Gastroesophageal sphincter (tissue), 4 donors: ENCODE measurements around the gene ANKHD1. TPM values are rescaled to one million over a fixed set of nuclear protein-coding genes. Genes with fewer than 3 reads are reported as not detected.

Experiments used
- small RNA-seq, 4 donors: library from RNA; depleted of rRNA; stranded (forward); fragments of <200 nt; gene quantifications; one replicate each; pipeline ENCODE3, GENCODE V24; 2016
- total RNA-seq, 4 donors: library from RNA; depleted of rRNA; stranded (reverse); fragments of >200 nt; gene quantifications; one replicate each; pipeline ENCODE4 v1.1.0, GENCODE V29; 2016

Gene ANKHD1
- total RNA-seq, 4 donors from 2014 or later = 52.7 to 156 (median 84.5) TPM

Small RNA genes within 50 kb of the gene (small RNA-seq; reads per million reads assigned to genes)
- gene RF00279 = 0 reads per million in 4 donors
- gene RF00443 = 0 reads per million in 4 donors
- gene RNU4-14P = 0 reads per million in 4 donors

Other genes with a start within 250 kb of the ANKHD1 start
- 100 to 1,000 TPM in 1 of 4 donors, 10 to 100 TPM in 3; 41.6 to 102 (median 62.3) TPM for gene CYSTM1, start 226.6 kb upstream of the ANKHD1 start, total RNA-seq
- 10 to 100 TPM; 66.1 to 99.7 (median 92.8) TPM for gene PFDN1, start 98.7 kb upstream of the ANKHD1 start, total RNA-seq
- 10 to 100 TPM in 1 of 4 donors, 1 to 10 TPM in 3; 4.7 to 17.4 (median 6.6) TPM for gene HBEGF, start 55.2 kb upstream of the ANKHD1 start, total RNA-seq
- gene SLC4A9, start 41.6 kb upstream of the ANKHD1 start, total RNA-seq = not detected
- gene EIF4EBP3, start 145.8 kb downstream of the ANKHD1 start, total RNA-seq = 10 to 100 TPM in 2 of 4 donors, 1 to 10 TPM in 2; 1.8 to 21.5 (median 11.2) TPM
- gene SRA1, start 155.6 kb downstream of the ANKHD1 start, total RNA-seq = 10 to 100 TPM; 17.5 to 29.4 (median 23.2) TPM
- gene APBB3, start 162.8 kb downstream of the ANKHD1 start, total RNA-seq = 10 to 100 TPM in 3 of 4 donors, 1 to 10 TPM in 1; 9.7 to 25.1 (median 17.5) TPM
- 10 to 100 TPM; 24.5 to 52.0 (median 32.7) TPM for gene SLC35A4, start 163.0 kb downstream of the ANKHD1 start, total RNA-seq
- gene CD14, start 231.3 kb downstream of the ANKHD1 start, total RNA-seq = 10 to 100 TPM; 20.4 to 84.5 (median 37.9) TPM
- gene TMCO6, start 237.6 kb downstream of the ANKHD1 start, total RNA-seq = 10 to 100 TPM; 10.9 to 72.1 (median 26.7) TPM
- gene NDUFA2, start 245.8 kb downstream of the ANKHD1 start, total RNA-seq = 10 to 100 TPM; 38.6 to 61.5 (median 46.1) TPM
- 100 to 1,000 TPM; 130 to 168 (median 131) TPM for gene IK, start 246.0 kb downstream of the ANKHD1 start, total RNA-seq